Cardiac muscle cell (in vitro differentiated cells and primary cell): Measurements from ENCODE around the gene PLB1. TPM values are rescaled to one million over a fixed set of nuclear protein-coding genes. Genes with fewer than 3 reads are reported as not detected.

Experiments
- DNase-seq, 2 donors: peaks; one replicate each; pipeline versions ENCODE4 v3.0.0 to v3.0.0-alpha.2; 2010 to 2017; ENCODE audit warnings: low read depth in 1 of 2, low spot score in 1 of 2
- H3K27ac ChIP-seq: fragments of 200-600 bp; sonication (generic); 2 replicates; pipeline ENCODE4 v1.5.1; 2016
- H3K27me3 ChIP-seq: fragments of 200-600 bp; sonication (generic); 2 replicates; pipeline ENCODE4 v1.6.0; 2016; ENCODE audit warnings: control low read depth
- H3K36me3 ChIP-seq: fragments of 200-600 bp; sonication (generic); 2 replicates; pipeline ENCODE4 v1.5.1; 2016; ENCODE audit warnings: control low read depth
- H3K4me1 ChIP-seq: fragments of 200-600 bp; sonication (generic); 2 replicates; pipeline ENCODE4 v1.8.1; 2017; ENCODE audit warnings: low read depth, mild to moderate bottlenecking, mixed run types
- H3K4me3 ChIP-seq: fragments of 200-600 bp; sonication (generic); 2 replicates; pipeline ENCODE4 v1.5.1; 2016; ENCODE audit warnings: mild to moderate bottlenecking
- H3K9me3 ChIP-seq: fragments of 200-600 bp; sonication (generic); 2 replicates; pipeline ENCODE4 v1.5.1; 2017; ENCODE audit warnings: low read depth, mild to moderate bottlenecking, control low read depth
- CTCF ChIP-seq: IDR thresholded peaks from 2 replicates; pipeline ENCODE4 v1.5.1; 2012; ENCODE audit warnings: low read depth, mild to moderate bottlenecking, low read length
- polyA plus RNA-seq: library from polyadenylated mRNA; unstranded; fragments of >200 nt; fragmentation: Nextera tagmentation; extraction: Ambion mirVana; gene quantifications from 2 replicates; pipeline ENCODE4 v1.2.1, GENCODE V29; 2016
- total RNA-seq: library from RNA; depleted of rRNA; stranded (reverse); fragments of >200 nt; gene quantifications from 2 replicates; pipeline ENCODE4 v1.2.3, GENCODE V29; 2016

The PLB1 gene
- total and polyA plus RNA-seq, 2 experiments from 2014 or later, result 1.1 to 1.2 TPM

DNA sequence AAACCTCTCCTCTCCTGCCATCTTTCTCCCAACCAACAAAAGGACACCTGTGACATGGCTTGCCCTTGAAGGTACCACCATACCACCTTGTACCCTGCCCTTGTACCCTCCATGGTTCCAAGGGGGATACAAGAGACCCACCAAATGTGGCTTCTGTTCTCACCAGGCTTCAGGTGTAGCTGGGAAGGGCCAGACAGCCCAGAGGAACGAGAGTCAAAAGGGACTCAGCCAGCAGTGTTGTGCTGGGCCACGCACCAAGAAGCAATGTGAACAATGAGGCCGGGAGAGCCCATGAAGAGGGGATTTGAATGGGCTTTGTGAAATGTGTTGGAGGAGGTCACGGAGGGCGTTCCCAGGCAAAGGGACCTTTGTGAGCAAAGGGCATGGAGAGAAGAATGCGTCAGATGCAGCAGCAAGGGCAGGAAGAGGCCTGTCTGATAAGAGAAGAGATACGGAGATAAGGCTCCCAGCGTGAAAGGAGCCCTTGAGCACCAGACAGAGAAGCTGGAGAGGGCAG is 48.6 kb downstream of the PLB1 start:
- DNase-seq, result peak; percentile 25 to 38
- TF ChIP-seq CTCF, result no peak
- H3K4me3 ChIP-seq, result no peak overlapping the region
- peak overlapping the region; percentile 76 for H3K27ac ChIP-seq
- H3K9me3 ChIP-seq, result no peaks in the 10 kb centered on the region
- peaks cover 47% of the 10 kb centered on the region for H3K4me1 ChIP-seq
- no peaks in the 10 kb centered on the region for H3K27me3 ChIP-seq
- no peaks in the 10 kb centered on the region for H3K36me3 ChIP-seq

GRCh38 chr2:28544922-28545589 is 49.2 kb downstream of the PLB1 start:
- Histone ChIP-seq H3K36me3 (no peaks in the 10 kb centered on the region), H3K9me3 (no peaks in the 10 kb centered on the region), H3K4me1 (peaks cover 47% of the 10 kb centered on the region), H3K4me3 (no peak overlapping the region), H3K27me3 (no peaks in the 10 kb centered on the region), H3K27ac (peak overlapping the region; percentile 76)
- DNase-seq, result no peak
- TF ChIP-seq CTCF, result no peak

GRCh38 chr2:28545590-28546200 is 49.8 kb downstream of the PLB1 start:
- no peaks in the 10 kb centered on the region for H3K9me3 ChIP-seq
- no peak for DNase-seq

GRCh38 chr2:28546242-28546641 is 50.4 kb downstream of the PLB1 start:
- no peak overlapping the region for H3K27ac ChIP-seq

More at GRCh38 chr2:28545590-28546200, 49.8 kb downstream of the PLB1 start:
- Histone ChIP-seq H3K27me3 (no peaks in the 10 kb centered on the region), H3K27ac (no peak overlapping the region), H3K4me1 (peaks cover 47% of the 10 kb centered on the region), H3K36me3 (no peaks in the 10 kb centered on the region), H3K4me3 (no peak overlapping the region)
- no peak for TF ChIP-seq CTCF

More at GRCh38 chr2:28546242-28546641, 50.4 kb downstream of the PLB1 start:
- Histone ChIP-seq H3K9me3 (no peaks in the 10 kb centered on the region), H3K4me3 (no peak overlapping the region), H3K27me3 (no peaks in the 10 kb centered on the region), H3K4me1 (peaks cover 45% of the 10 kb centered on the region), H3K36me3 (no peaks in the 10 kb centered on the region)
- DNase-seq, result peak in 1 of 2 donors; percentile 19
- TF ChIP-seq CTCF, result no peak
